GM10266 (cell line): ENCODE results near the gene CNGB1.
"Not testable (repeated sequence)": the region's sequence is repeated elsewhere in the genome, so short reads cannot be mapped to it uniquely, and the experiment has no call there.

ENCODE experiments used
- DNase-seq: peaks from one replicate; pipeline ENCODE4 v3.0.0; 2012; ENCODE audit errors: extremely low spot score
- TF ChIP-seq, protein P1 (sequence below): IDR thresholded peaks from 2 replicates; pipeline ENCODE4 v1.5.1; 2012; ENCODE audit warnings: mild to moderate bottlenecking, low read depth; ENCODE audit not compliant: control insufficient read depth, insufficient read depth; ENCODE audit errors: missing control alignments

CNGB1 gene

DNA sequence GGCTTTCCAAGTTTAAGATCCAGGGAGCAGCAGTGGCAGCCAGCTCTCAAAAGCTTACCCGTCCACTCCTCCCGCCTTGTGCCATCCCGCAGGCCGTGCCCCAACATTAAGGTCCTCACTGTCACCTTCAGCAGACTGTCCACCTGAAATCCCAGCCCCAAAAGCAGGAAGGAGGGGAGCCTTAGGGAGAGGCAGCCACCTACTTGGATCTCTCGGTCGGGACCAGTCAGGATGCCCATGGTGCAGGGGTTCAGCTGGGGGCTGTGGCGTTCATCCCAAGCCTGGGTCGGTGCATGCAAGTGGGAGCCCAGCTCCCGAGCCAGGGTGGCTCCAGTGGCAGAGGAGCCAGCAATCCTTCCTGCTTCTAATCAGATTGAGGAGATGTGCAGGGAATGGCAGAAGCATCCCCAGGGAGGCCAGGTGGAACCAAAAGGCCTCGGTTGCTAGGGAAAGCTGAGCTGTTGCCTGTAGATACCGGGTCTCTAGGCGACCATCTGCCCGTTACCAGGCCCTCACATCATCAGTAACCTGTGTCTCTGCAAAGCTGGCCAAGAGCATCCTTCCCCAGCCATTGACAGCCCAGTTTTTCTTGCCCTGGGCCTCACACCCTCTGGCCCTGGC is 24.6 kb downstream of the CNGB1 start:
- TF ChIP-seq, protein P1, sequence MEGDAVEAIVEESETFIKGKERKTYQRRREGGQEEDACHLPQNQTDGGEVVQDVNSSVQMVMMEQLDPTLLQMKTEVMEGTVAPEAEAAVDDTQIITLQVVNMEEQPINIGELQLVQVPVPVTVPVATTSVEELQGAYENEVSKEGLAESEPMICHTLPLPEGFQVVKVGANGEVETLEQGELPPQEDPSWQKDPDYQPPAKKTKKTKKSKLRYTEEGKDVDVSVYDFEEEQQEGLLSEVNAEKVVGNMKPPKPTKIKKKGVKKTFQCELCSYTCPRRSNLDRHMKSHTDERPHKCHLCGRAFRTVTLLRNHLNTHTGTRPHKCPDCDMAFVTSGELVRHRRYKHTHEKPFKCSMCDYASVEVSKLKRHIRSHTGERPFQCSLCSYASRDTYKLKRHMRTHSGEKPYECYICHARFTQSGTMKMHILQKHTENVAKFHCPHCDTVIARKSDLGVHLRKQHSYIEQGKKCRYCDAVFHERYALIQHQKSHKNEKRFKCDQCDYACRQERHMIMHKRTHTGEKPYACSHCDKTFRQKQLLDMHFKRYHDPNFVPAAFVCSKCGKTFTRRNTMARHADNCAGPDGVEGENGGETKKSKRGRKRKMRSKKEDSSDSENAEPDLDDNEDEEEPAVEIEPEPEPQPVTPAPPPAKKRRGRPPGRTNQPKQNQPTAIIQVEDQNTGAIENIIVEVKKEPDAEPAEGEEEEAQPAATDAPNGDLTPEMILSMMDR = no peak

GRCh38 chr16:57945740-57946138 is 25.2 kb downstream of the CNGB1 start:
- no peak for DNase-seq

More for the DNA sequence above, 24.6 kb downstream of the CNGB1 start:
- no peak for DNase-seq

DNA sequence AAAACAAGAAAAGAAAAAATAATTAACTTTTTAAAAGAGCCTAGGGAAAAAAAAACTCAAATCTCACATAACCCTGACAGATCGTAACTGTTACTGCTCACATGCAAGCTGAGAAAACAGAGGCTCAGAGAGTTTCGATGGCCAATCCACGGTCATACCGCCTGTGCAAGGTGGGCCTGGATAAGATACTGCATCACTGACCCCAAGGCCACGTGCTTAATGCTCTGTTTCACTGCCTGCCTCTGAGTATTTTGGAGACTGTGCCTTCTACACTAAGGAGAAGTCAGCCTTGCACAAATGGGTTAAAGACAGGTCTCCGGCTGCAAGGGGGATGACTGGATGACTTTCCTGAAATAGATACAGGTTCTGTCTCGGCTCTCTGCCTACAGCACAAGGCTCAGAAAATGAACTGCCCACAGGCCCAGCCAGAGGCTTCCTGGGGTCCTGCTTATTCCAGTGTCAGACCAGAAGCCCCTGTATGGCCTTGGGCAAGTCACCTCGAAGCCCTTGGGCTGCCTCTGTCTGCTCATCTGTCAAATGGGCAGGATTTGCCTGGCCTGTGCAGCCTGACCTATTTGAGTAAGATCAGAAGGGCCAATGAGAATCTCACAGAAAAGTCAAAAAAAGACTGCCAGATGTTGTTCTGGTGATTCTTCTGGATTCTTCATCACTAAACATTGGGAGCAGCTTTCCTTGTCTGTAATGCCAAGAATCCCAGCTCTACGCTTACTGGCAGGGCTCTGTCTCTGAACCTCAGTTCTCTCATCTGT is 25.8 kb downstream of the CNGB1 start:
- TF ChIP-seq, protein P1 = no peak
- DNase-seq = no peak

More at GRCh38 chr16:57945740-57946138, 25.2 kb downstream of the CNGB1 start:
- TF ChIP-seq, protein P1 = no peak

DNA sequence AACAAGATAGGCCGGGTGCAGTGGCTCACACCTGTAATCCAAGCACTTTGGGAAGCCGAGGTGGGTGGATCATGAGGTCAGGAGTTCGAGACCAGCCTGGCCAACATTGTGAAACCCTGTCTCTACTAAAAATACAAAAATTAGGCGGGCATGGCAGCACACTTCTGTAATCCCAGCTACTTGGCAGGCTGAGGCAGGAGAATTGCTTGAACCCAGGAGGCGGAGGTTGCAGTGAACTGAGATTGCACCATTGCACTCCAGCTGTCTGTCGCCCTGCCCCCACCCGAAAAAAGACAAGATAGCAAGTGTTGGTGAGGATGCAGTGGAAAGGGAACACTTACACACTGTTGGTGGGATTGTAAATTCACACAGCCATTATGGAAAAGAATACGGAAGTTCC is 27.5 kb downstream of the CNGB1 start:
- not testable (repeated sequence) for DNase-seq

GRCh38 chr16:57941901-57942300 is 29.0 kb downstream of the CNGB1 start:
- not testable (repeated sequence) for DNase-seq

GRCh38 chr16:57941016-57941664 is 29.8 kb downstream of the CNGB1 start:
- TF ChIP-seq, protein P1 = no peak
- no peak for DNase-seq

- TF ChIP-seq, protein P1 = no peak
- no peak for DNase-seq
Observed at GRCh38 chr16:57940382-57940966, 30.5 kb downstream of the CNGB1 start.

- TF ChIP-seq, protein P1 = no peak
- no peak for DNase-seq
Observed at GRCh38 chr16:57939872-57940224, 31.1 kb downstream of the CNGB1 start.
